Activated CD8-positive, alpha-beta T cell treated with anti-CD3 and anti-CD28 coated beads for 36 hours (primary cell): ENCODE measurements around the gene TAS2R46. TPM values are rescaled to one million over a fixed set of nuclear protein-coding genes. Genes with fewer than 3 reads are reported as not detected.
"Not testable (repeated sequence)": the region's sequence is repeated elsewhere in the genome, so short reads cannot be mapped to it uniquely, and the experiment has no call there.

ENCODE experiments used
- ATAC-seq: fragments of 200-7000 bp; cut with Tn5 transposase; one replicate; pipeline ENCODE4 v1.10.0; 2021; ENCODE audit warnings: mild to moderate bottlenecking, moderate library complexity
- CTCF ChIA-PET: fragments of 350-600 bp; sonication (Branson Sonifier 250); formaldehyde crosslinking; loops from one replicate; lab custom pipeline; 2021; ENCODE audit warnings: antibody characterized with exemption; lab: Charles Lee
- POLR2A ChIA-PET: fragments of 350-600 bp; sonication (Branson Sonifier 250); formaldehyde crosslinking; loops from one replicate; lab custom pipeline; 2021; ENCODE audit warnings: antibody characterized with exemption; lab: Charles Lee
- DNase-seq: peaks from one replicate; pipeline ENCODE4 v3.0.0-alpha.2; 2020
- H3K27ac Mint-ChIP-seq: one replicate; pipeline ENCODE4 v1.8.0; 2021; ENCODE audit warnings: mild to moderate bottlenecking, mixed read lengths
- H3K27me3 Mint-ChIP-seq: one replicate; pipeline ENCODE4 v1.8.0; 2021; ENCODE audit warnings: mixed read lengths
- H3K36me3 Mint-ChIP-seq: one replicate; pipeline ENCODE4 v1.8.0; 2021; ENCODE audit warnings: low read depth, mixed read lengths
- H3K4me1 Mint-ChIP-seq: one replicate; pipeline ENCODE4 v1.8.0; 2021; ENCODE audit warnings: low read depth, mixed read lengths
- H3K4me3 Mint-ChIP-seq: one replicate; pipeline ENCODE4 v1.8.0; 2021; ENCODE audit warnings: mild to moderate bottlenecking, moderate library complexity, mixed read lengths
- H3K9me3 Mint-ChIP-seq: one replicate; pipeline ENCODE4 v1.8.0; 2021; ENCODE audit warnings: mixed read lengths
- intact Hi-C: fragments of 100-400 bp; cut with micrococcal nuclease; formaldehyde crosslinking; loops from one replicate; pipeline ENCODE4 v1.10.0; 2022
- total RNA-seq, 2 experiments: library from RNA; stranded (reverse); gene quantifications; one replicate each; pipeline ENCODE4 v1.2.3, GENCODE V29; 2021
- TF ChIP-seq, protein P1 (sequence below): fragments of 200-600 bp; IDR thresholded peaks from one replicate; pipeline ENCODE4 v1.8.0; 2022; ENCODE audit warnings: antibody characterized with exemption, mild to moderate bottlenecking

TAS2R46 gene
- total RNA-seq, 2 experiments from 2014 or later, result 0.45 to 1.3 TPM

- peaks cover 11% of the 10 kb centered on the region for H3K4me1 Mint-ChIP-seq
- ChIA-PET CTCF (interaction anchor here (0.6 kb wide), 1 partner anchor 126 kb away, joined by 3 read pairs; no protein-coding TSS in a partner anchor), POLR2A (no interaction called here)
- no peak overlapping the region for H3K4me3 Mint-ChIP-seq
- no peaks in the 10 kb centered on the region for H3K9me3 Mint-ChIP-seq
- peaks cover 10% of the 10 kb centered on the region for H3K36me3 Mint-ChIP-seq
- ATAC-seq, result no peak
- no peak overlapping the region for H3K27ac Mint-ChIP-seq
- no peak for DNase-seq
- TF ChIP-seq, protein P1, sequence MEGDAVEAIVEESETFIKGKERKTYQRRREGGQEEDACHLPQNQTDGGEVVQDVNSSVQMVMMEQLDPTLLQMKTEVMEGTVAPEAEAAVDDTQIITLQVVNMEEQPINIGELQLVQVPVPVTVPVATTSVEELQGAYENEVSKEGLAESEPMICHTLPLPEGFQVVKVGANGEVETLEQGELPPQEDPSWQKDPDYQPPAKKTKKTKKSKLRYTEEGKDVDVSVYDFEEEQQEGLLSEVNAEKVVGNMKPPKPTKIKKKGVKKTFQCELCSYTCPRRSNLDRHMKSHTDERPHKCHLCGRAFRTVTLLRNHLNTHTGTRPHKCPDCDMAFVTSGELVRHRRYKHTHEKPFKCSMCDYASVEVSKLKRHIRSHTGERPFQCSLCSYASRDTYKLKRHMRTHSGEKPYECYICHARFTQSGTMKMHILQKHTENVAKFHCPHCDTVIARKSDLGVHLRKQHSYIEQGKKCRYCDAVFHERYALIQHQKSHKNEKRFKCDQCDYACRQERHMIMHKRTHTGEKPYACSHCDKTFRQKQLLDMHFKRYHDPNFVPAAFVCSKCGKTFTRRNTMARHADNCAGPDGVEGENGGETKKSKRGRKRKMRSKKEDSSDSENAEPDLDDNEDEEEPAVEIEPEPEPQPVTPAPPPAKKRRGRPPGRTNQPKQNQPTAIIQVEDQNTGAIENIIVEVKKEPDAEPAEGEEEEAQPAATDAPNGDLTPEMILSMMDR, result no peak
- intact Hi-C loops, result no loop called here
- H3K27me3 Mint-ChIP-seq, result no peaks in the 10 kb centered on the region
These were observed 2.3 kb downstream of the TAS2R46 start for GRCh38 chr12:11059784-11060183.

DNA sequence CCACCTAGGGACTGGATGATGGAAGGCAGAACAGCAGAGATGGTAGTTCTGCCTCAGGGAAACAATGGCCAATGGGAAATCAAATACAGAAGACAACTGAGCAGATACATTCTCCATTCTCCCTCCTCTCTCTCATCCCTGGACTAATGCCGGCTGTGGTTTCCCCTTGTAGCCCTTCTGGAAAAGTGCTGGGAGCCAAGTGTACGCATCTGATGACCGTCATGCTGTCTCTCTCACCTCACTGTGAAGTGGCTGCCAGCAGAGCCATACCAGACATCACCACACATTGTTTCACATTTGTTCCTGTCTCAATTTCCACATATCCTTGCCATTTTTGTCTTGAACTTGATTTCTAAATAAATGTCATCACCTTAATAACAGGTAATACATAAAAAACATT, 3.1 kb downstream of the TAS2R46 start:
- no peak overlapping the region for H3K4me3 Mint-ChIP-seq
- intact Hi-C loops, result no loop called here
- ChIA-PET CTCF (interaction anchor here (0.6 kb wide), 1 partner anchor 125 kb away, joined by 3 read pairs; no protein-coding TSS in a partner anchor), POLR2A (interaction anchor here (0.6 kb wide), 1 partner anchor 69 kb away, joined by 3 read pairs; no protein-coding TSS in a partner anchor)
- TF ChIP-seq, protein P1, result no peak
- no peak overlapping the region for H3K27ac Mint-ChIP-seq
- DNase-seq (no peak), ATAC-seq (no peak)
- H3K4me1 Mint-ChIP-seq, result peaks cover 11% of the 10 kb centered on the region
- no peaks in the 10 kb centered on the region for H3K9me3 Mint-ChIP-seq
- H3K36me3 Mint-ChIP-seq, result peaks cover 9% of the 10 kb centered on the region
- H3K27me3 Mint-ChIP-seq, result no peaks in the 10 kb centered on the region

DNA sequence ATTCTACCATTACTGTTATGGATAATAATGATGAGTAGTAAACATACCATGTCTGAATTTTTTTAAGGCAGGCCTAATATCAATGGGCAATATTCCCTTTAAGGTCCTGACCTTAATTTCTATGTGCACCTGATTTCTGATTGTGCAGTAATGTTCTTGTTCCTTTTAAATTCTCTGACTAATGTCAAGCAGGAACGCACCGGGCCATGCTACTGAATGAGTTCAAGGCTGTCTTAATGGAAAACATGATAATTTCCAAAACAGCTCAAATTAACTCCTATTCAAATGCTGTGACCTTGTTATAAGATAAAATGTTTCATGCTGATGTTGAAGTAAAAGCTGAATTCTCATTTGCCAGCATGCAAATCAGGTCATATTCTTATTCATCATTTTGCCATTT, 6.8 kb downstream of the TAS2R46 start:
- Mint-ChIP-seq H3K4me1 (peaks cover 3% of the 10 kb centered on the region), H3K36me3 (peaks cover 25% of the 10 kb centered on the region), H3K4me3 (no peak overlapping the region), H3K27ac (no peak overlapping the region), H3K27me3 (no peaks in the 10 kb centered on the region), H3K9me3 (peaks cover 15% of the 10 kb centered on the region)
- intact Hi-C loops, result no loop called here
- DNase-seq (no peak), ATAC-seq (no peak)
- ChIA-PET CTCF (no interaction called here), POLR2A (no interaction called here)
- TF ChIP-seq, protein P1, result no peak

DNA sequence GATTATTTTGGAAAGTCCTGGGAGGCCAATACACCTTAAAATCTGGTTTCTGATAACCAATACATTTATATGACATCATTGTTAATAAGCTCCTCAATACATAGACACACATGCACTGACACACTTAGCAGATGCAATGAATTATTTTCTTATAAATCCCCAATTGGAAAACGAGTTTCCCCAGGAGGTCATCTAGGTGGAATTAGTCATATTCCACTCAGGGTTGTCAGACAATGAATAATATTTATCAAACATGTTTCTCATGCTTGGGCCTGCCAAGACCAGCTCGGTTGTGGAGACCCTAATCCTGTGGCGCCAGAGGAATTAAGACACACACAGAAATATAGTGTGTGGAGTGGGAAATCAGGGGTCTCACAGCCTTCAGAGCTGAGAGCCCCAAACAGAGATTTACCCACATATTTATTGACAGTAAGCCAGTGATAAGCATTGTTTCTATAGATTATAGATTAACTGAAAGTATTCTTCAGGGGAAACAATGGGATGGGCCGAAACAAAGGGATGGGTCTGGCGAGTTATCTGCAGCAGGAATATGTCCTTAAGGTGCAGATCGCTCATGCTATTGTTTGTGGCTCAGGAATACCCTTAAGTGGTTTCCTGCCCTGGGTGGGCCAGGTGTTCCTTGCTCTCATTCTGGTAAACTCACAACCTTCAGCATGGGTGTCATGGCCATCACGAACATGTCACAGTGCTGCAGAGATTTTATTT, 12.1 kb downstream of the TAS2R46 start:
- ATAC-seq, intact Hi-C loops, H3K27ac Mint-ChIP-seq, H3K4me1 Mint-ChIP-seq, H3K4me3 Mint-ChIP-seq, DNase-seq, H3K27me3 Mint-ChIP-seq, CTCF ChIA-PET, POLR2A ChIA-PET: not testable (repeated sequence)
- peaks cover 48% of the 10 kb centered on the region for H3K36me3 Mint-ChIP-seq
- peaks cover 18% of the 10 kb centered on the region for H3K9me3 Mint-ChIP-seq

DNA sequence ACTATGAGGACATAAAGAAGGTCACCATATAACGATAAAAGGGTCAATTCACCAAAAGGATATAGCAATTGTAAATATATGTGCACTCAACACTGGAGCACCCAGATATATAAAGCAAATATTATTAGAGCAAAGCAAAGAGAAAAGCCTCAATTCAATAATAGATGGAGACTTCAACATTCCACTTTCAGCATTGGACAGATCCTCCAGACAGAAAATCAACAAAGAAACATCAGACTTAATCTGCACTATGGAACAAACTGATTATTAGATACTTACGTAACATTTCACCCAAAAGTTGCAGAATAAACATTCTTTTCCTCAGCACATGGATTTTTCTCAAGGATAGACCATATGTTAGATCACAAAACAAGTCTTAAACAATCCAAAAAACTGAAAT, 20.7 kb downstream of the TAS2R46 start:
- H3K4me1 Mint-ChIP-seq, H3K27me3 Mint-ChIP-seq, H3K9me3 Mint-ChIP-seq, DNase-seq, CTCF ChIA-PET, POLR2A ChIA-PET, H3K27ac Mint-ChIP-seq, intact Hi-C loops, H3K4me3 Mint-ChIP-seq, ATAC-seq: not testable (repeated sequence)
- peaks cover 51% of the 10 kb centered on the region for H3K36me3 Mint-ChIP-seq

DNA sequence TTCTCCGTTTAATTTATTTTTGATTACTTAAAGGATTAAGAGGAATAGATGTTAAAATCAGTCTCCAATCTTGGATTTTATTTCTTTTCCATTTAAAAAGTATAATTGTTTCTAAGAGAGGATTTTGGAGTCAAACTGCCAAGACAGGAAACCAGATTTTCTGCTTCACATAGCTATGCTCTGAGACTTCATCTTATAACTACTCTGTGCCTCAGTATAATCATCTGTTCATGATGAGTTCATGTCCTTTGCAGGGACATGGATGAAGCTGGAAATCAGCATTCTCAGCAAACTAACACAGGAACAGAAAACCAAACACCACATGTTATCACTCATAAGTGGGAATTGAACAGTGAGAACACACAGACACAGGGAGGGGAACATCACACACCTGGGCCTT, 21.9 kb downstream of the TAS2R46 start:
- H3K27me3 Mint-ChIP-seq, result no peaks in the 10 kb centered on the region
- intact Hi-C loops, result no loop called here
- no peak overlapping the region for H3K27ac Mint-ChIP-seq
- TF ChIP-seq, protein P1, result no peak
- POLR2A ChIA-PET, result no interaction called here
- peaks cover 48% of the 10 kb centered on the region for H3K36me3 Mint-ChIP-seq
- CTCF ChIA-PET, result no interaction called here
- DNase-seq (no peak), ATAC-seq (no peak)
- H3K4me1 Mint-ChIP-seq, result peaks cover 7% of the 10 kb centered on the region
- H3K4me3 Mint-ChIP-seq, result no peak overlapping the region
- H3K9me3 Mint-ChIP-seq, result no peaks in the 10 kb centered on the region
